HepG2 (cell line): ENCODE data around the gene COPS7A. TPM values are rescaled to one million over a fixed set of nuclear protein-coding genes. Genes with fewer than 3 reads are reported as not detected.
A peak's percentile ranks its signal among the peaks of the same experiment; 100 is the strongest.

ENCODE experiments used
- ATAC-seq: fragments of 200-7000 bp; cut with Tn5 transposase; 3 replicates; pipeline ENCODE4 v1.9.1; 2020; ENCODE audit warnings: mild to moderate bottlenecking, moderate library complexity
- BruUV-seq: library from RNA; stranded (reverse); fragments of 400-500 nt; replicated peaks from 2 replicates; lab custom pipeline; 2021; lab: Mats Ljungman, UMichigan
- CTCF ChIA-PET: fragments of 300-600 bp; formaldehyde crosslinking; extraction: SDS; loops from one replicate; lab custom pipeline; 2021; ENCODE audit warnings: low total read pairs, inconsistent platforms, low intra/inter-chr PET ratio; lab: Yijun Ruan, JAX
- POLR2A ChIA-PET: fragments of 350-600 bp; sonication (Branson Sonifier 250); formaldehyde crosslinking; loops from one replicate; lab custom pipeline; 2020; ENCODE audit warnings: antibody characterized with exemption, inconsistent platforms; lab: Yijun Ruan, JAX
- DNase-seq: peaks from one replicate; pipeline ENCODE4 v3.0.0-alpha.2; 2015; ENCODE audit warnings: low spot score
- FAIRE-seq: peaks from 3 replicates; lab custom pipeline; 2011; peaks lifted over from hg19 to GRCh38; lab: Jason Lieb, UNC
- H2AFZ ChIP-seq: one replicate; pipeline ENCODE4 v1.6.1; 2011; ENCODE audit warnings: low read length, inconsistent platforms
- H3K27ac ChIP-seq: fragments of 300-600 bp; 3 replicates; pipeline ENCODE4 v1.8.0; 2011; ENCODE audit warnings: mixed run types, mild to moderate bottlenecking, mixed read lengths, low read length, inconsistent platforms; ENCODE audit not compliant: insufficient read depth; ENCODE audit errors: extremely low read length
- H3K27me3 ChIP-seq, 2 experiments: fragments of 200-600 bp in 1 of 2; 2 replicates in 1 of 2; 3 replicates in 1 of 2; pipeline versions ENCODE4 v1.6.0 to v1.8.0; 2011; ENCODE audit warnings: low read length in 2 of 2, mild to moderate bottlenecking in 2 of 2, moderate library complexity in 2 of 2, inconsistent platforms in 1 of 2; ENCODE audit not compliant: insufficient read depth in 2 of 2, control insufficient read depth in 1 of 2
- H3K36me3 ChIP-seq, 2 experiments: fragments of 200-600 bp in 1 of 2; replicated peaks in 1 of 2; 2 replicates in 1 of 2; 3 replicates in 1 of 2; pipeline versions ENCODE4 v1.5.1 to v1.8.0; 2011; ENCODE audit warnings: low read length in 2 of 2, inconsistent platforms in 1 of 2; ENCODE audit not compliant: insufficient read depth in 2 of 2, control insufficient read depth in 1 of 2
- H3K4me1 ChIP-seq: 2 replicates; pipeline ENCODE4 v1.5.1; 2012; ENCODE audit warnings: low read length, inconsistent platforms; ENCODE audit not compliant: insufficient read depth
- H3K4me2 ChIP-seq: 2 replicates; pipeline ENCODE4 v1.6.0; 2011; ENCODE audit warnings: low read depth, low read length, inconsistent platforms
- H3K4me3 ChIP-seq, 3 experiments: fragments of 200-600 bp in 1 of 3; sonication (generic), shearing (Covaris generic) in 1 of 3; replicated peaks in 1 of 3; 2 replicates each; pipeline ENCODE4 v1.5.1; 2011 to 2016; ENCODE audit warnings: low read length in 3 of 3, inconsistent platforms in 2 of 3, low read depth in 2 of 3, mild to moderate bottlenecking in 2 of 3, control low read depth in 1 of 3, mixed read lengths in 1 of 3; ENCODE audit not compliant: insufficient read depth in 1 of 3
- H3K79me2 ChIP-seq: one replicate; pipeline ENCODE4 v1.6.1; 2011; ENCODE audit warnings: low read length, inconsistent platforms; ENCODE audit not compliant: insufficient read depth
- H3K9ac ChIP-seq: 2 replicates; pipeline ENCODE4 v1.6.0; 2011; ENCODE audit warnings: mild to moderate bottlenecking, low read depth, low read length, inconsistent platforms; ENCODE audit not compliant: insufficient read depth
- H3K9me3 ChIP-seq: 2 replicates; pipeline ENCODE4 v1.5.1; 2012; ENCODE audit warnings: mild to moderate bottlenecking, low read length
- H4K20me1 ChIP-seq: 2 replicates; pipeline ENCODE4 v1.6.0; 2011; ENCODE audit warnings: inconsistent platforms, mild to moderate bottlenecking, low read length, moderate library complexity; ENCODE audit not compliant: insufficient read depth
- KDM5B ChIP-seq: sonication (generic); formaldehyde crosslinking; IDR thresholded peaks from 2 replicates; pipeline ENCODE4 v1.4.0; 2020; ENCODE audit warnings: missing genetic modification reagents, mild to moderate bottlenecking, borderline replicate concordance
- NR2C2 ChIP-seq: sonication (generic); formaldehyde crosslinking; IDR thresholded peaks from 2 replicates; pipeline ENCODE4 v1.4.0; 2020; ENCODE audit warnings: missing genetic modification reagents, mild to moderate bottlenecking, moderate library complexity, borderline replicate concordance
- ONECUT2 ChIP-seq: sonication (generic); formaldehyde crosslinking; IDR thresholded peaks from 2 replicates; pipeline ENCODE4 v1.4.0; 2020; ENCODE audit warnings: missing genetic modification reagents
- PCBP1 ChIP-seq: fragments of 200-400 bp; formaldehyde crosslinking; IDR thresholded peaks from 2 replicates; pipeline ENCODE4 v1.6.1; 2017; ENCODE audit warnings: mild to moderate bottlenecking, low read depth, low read length, borderline replicate concordance
- RBFOX2 ChIP-seq: fragments of 200-400 bp; formaldehyde crosslinking; IDR thresholded peaks from 2 replicates; pipeline ENCODE4 v1.6.1; 2017; ENCODE audit warnings: low read depth, mild to moderate bottlenecking, low read length
- WGBS: methylation state at CpG from one replicate; pipeline ENCODE4 v1.1.6; 2017; ENCODE audit warnings: low lambda C conversion rate; 5-methylcytosine and 5-hydroxymethylcytosine counted together
- in situ Hi-C: cut with HindIII; loops from 2 replicates; pipeline ENCODE4 v1.10.0; 2017; ENCODE audit warnings: low pct_unique_long_range_greater_than_20kb; ENCODE audit not compliant: extremely low pct_ligation_motif_present
- intact Hi-C: fragments of 100-400 bp; cut with micrococcal nuclease; formaldehyde crosslinking; loops from one replicate; pipeline ENCODE4 v1.10.0; 2022; ENCODE audit not compliant: unreplicated experiment
- polyA plus RNA-seq, 8 experiments: library from polyadenylated mRNA; depleted of rRNA in 3 of 8; stranded (reverse) in 7 of 8; unstranded in 1 of 8; fragments of >200 nt; fragmentation: Illumina TruSeq in 4 of 8; extraction: Trizol in 4 of 8; gene quantifications; 2 replicates each; pipeline versions ENCODE4 v1.2.1 to v1.2.3, GENCODE V29; 2011 to 2016; ENCODE audit warnings: low read depth in 4 of 8, missing spikeins in 1 of 8, mixed read lengths in 1 of 8; ENCODE audit not compliant: insufficient read depth in 1 of 8
- total RNA-seq, 5 experiments: library from RNA; depleted of rRNA; stranded (reverse); fragments of >200 nt; fragmentation: Illumina TruSeq; extraction: Trizol; gene quantifications; 2 replicates each; pipeline ENCODE4 v1.2.3, GENCODE V29; 2016; ENCODE audit warnings: low read depth in 1 of 5
- TF ChIP-seq, protein P1 (sequence below): sonication (generic); formaldehyde crosslinking; IDR thresholded peaks from 2 replicates; pipeline ENCODE4 v1.4.0; 2020; ENCODE audit warnings: missing genetic modification reagents
- TF ChIP-seq, protein P2 (sequence below): sonication (generic); formaldehyde crosslinking; IDR thresholded peaks from 2 replicates; pipeline ENCODE4 v1.8.1; 2023; ENCODE audit warnings: mild to moderate bottlenecking, missing genetic modification reagents

Gene COPS7A
- total and polyA plus RNA-seq, 2 of the 13 experiments (the other 11 are each of a cell fraction or from before 2014, with no cell fraction given) = 40.0 to 73.6 TPM

DNA sequence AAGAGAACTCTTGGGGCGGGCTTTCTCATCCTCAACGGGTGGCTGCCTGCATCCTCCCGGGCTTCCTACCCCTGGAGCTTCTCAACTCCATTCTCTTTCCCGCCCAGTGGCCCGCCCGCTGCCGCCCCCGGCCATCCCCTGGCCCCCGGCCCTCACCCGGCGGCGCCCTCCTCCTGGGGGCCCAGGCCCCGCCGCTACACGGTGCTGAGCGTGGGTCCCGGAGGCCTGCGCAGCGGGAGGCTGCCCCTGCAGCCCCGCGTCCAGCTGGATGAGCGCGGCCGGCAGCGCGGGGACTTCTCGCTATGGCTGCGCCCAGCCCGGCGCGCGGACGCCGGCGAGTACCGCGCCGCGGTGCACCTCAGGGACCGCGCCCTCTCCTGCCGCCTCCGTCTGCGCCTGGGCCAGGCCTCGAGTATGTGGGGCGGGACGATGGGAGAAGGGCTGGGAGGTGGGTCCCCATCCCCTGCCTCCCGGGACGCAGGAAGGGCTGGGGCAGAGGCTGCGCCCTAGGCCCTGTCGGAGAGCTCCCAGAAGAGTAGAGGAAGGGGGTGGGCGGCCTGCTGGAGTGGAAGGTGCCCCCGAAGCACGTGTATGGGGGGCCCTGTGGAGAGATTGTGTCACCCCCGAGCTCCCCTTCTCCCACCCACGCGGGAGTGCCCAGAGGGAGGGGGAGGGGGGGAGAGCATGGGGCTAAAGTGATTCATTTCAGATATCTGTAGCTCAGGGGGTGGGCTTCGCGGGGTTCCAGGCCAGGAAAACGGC, 49.9 kb downstream of the COPS7A start:
- ChIA-PET CTCF (no interaction called here), POLR2A (interaction anchor here (3.2 to 5.5 kb wide), 2 partner anchors 7 to 21 kb away, joined by 17 to 59 read pairs; partner anchors contain the start of genes MLF2 and PTMS)
- BruUV-seq = no TSS peak
- no peak for ATAC-seq
- Histone ChIP-seq H3K36me3 (peaks cover 0 to 11% of the 10 kb centered on the region in 2 experiments; a peak in 1 of 5 replicates), H3K4me2 (no peak overlapping the region), H4K20me1 (no peaks in the 10 kb centered on the region), H3K79me2 (peaks cover 2% of the 10 kb centered on the region), H3K9me3 (no peaks in the 10 kb centered on the region), H3K27ac (no peak overlapping the region), H3K4me1 (peaks cover 85% of the 10 kb centered on the region), H3K4me3 (no peak overlapping the region), H3K9ac (no peak overlapping the region), H3K27me3 (no peaks in the 10 kb centered on the region; a peak in 1 of 5 replicates), H2AFZ (no peak overlapping the region)
- no peak for FAIRE-seq
- 93% methylated on average over 49 of the region's 60 CpGs for WGBS
- in situ Hi-C loops = no loop called here
- intact Hi-C loops = no loop called here
- DNase-seq = no peak
- TF ChIP-seq ONECUT2 (CRISPR knock-in tag) (no peak), RBFOX2 (peak; percentile 31; the same call in 1 of the 2 replicates)

DNA sequence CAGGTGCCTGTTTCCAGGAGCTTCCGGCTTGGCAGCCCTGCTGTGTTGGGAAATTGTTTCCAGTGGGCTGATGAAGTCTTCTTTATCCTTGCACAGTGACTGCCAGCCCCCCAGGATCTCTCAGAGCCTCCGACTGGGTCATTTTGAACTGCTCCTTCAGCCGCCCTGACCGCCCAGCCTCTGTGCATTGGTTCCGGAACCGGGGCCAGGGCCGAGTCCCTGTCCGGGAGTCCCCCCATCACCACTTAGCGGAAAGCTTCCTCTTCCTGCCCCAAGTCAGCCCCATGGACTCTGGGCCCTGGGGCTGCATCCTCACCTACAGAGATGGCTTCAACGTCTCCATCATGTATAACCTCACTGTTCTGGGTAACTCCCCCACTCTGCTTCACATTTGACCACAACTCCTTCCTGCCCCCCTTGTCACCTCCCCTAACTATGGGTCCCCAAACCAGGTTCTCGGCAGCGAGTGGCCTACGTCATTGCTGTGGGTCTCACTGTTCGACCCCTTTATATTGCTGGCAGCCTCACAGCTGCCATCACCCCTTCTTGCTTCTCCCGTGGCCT, 50.7 kb downstream of the COPS7A start:
- Histone ChIP-seq H3K4me2 (0 out of 2 replicates have a peak overlapping the region, but pooled peaks have one; percentile 52), H3K4me3 (no peak overlapping the region), H3K27me3 (no peaks in the 10 kb centered on the region; a peak in 1 of 5 replicates), H3K36me3 (peaks cover 0 to 9% of the 10 kb centered on the region in 2 experiments; a peak in 1 of 5 replicates), H3K27ac (no peak overlapping the region), H2AFZ (no peak overlapping the region), H3K4me1 (peaks cover 84% of the 10 kb centered on the region), H4K20me1 (no peaks in the 10 kb centered on the region), H3K9ac (no peak overlapping the region), H3K9me3 (no peaks in the 10 kb centered on the region), H3K79me2 (no peaks in the 10 kb centered on the region)
- no peak for DNase-seq
- ATAC-seq = no peak
- ChIA-PET CTCF (no interaction called here), POLR2A (interaction anchor here (3.2 to 5.5 kb wide), 2 partner anchors 8 to 21 kb away, joined by 17 to 59 read pairs; partner anchors contain the start of genes MLF2 and PTMS)
- TF ChIP-seq KDM5B (CRISPR knock-in tag) (0 out of 2 replicates have a peak, but pooled peaks have one; percentile 36), NR2C2 (no peak), PCBP1 (no peak)
- TF ChIP-seq, protein P1, sequence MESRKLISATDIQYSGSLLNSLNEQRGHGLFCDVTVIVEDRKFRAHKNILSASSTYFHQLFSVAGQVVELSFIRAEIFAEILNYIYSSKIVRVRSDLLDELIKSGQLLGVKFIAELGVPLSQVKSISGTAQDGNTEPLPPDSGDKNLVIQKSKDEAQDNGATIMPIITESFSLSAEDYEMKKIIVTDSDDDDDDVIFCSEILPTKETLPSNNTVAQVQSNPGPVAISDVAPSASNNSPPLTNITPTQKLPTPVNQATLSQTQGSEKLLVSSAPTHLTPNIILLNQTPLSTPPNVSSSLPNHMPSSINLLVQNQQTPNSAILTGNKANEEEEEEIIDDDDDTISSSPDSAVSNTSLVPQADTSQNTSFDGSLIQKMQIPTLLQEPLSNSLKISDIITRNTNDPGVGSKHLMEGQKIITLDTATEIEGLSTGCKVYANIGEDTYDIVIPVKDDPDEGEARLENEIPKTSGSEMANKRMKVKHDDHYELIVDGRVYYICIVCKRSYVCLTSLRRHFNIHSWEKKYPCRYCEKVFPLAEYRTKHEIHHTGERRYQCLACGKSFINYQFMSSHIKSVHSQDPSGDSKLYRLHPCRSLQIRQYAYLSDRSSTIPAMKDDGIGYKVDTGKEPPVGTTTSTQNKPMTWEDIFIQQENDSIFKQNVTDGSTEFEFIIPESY (CRISPR knock-in tag) = peak; percentile 42; the same call in 1 of the 2 replicates
- TF ChIP-seq, protein P2, sequence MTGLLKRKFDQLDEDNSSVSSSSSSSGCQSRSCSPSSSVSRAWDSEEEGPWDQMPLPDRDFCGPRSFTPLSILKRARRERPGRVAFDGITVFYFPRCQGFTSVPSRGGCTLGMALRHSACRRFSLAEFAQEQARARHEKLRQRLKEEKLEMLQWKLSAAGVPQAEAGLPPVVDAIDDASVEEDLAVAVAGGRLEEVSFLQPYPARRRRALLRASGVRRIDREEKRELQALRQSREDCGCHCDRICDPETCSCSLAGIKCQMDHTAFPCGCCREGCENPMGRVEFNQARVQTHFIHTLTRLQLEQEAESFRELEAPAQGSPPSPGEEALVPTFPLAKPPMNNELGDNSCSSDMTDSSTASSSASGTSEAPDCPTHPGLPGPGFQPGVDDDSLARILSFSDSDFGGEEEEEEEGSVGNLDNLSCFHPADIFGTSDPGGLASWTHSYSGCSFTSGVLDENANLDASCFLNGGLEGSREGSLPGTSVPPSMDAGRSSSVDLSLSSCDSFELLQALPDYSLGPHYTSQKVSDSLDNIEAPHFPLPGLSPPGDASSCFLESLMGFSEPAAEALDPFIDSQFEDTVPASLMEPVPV (CRISPR knock-in tag) = no peak
- intact Hi-C loops (no loop called here), in situ Hi-C loops (no loop called here)
- no peak for FAIRE-seq
- WGBS = 90% methylated on average over 15 of the region's 15 CpGs
- BruUV-seq = no TSS peak
